SJSA1 (cell line): ENCODE measurements around the gene WDR20. TPM values are rescaled to one million over a fixed set of nuclear protein-coding genes. Genes with fewer than 3 reads are reported as not detected.

ENCODE experiments used
- DNase-seq, 2 experiments: peaks; one replicate each; pipeline ENCODE4 v3.0.0-alpha.2; 2015 to 2020; ENCODE audit warnings: low spot score in 2 of 2, low read depth in 1 of 2
- H3K27ac ChIP-seq: fragments of 250-450 bp; sonication (Bioruptor Pico); 2 replicates; pipeline ENCODE4 v1.5.1; 2020; ENCODE audit warnings: mild to moderate bottlenecking, moderate library complexity
- H3K27me3 ChIP-seq: fragments of 250-450 bp; sonication (Bioruptor Pico); replicated peaks from 2 replicates; pipeline ENCODE4 v1.5.1; 2020; ENCODE audit warnings: mild to moderate bottlenecking, moderate library complexity
- H3K36me3 ChIP-seq: fragments of 250-450 bp; sonication (Bioruptor Pico); 2 replicates; pipeline ENCODE4 v1.5.1; 2020; ENCODE audit warnings: mild to moderate bottlenecking
- H3K4me1 ChIP-seq: fragments of 250-450 bp; sonication (Bioruptor Pico); replicated peaks from 2 replicates; pipeline ENCODE4 v1.6.1; 2021; ENCODE audit warnings: mild to moderate bottlenecking
- H3K4me3 ChIP-seq: fragments of 250-450 bp; sonication (Bioruptor Pico); 2 replicates; pipeline ENCODE4 v1.5.1; 2020; ENCODE audit warnings: mild to moderate bottlenecking
- H3K9me3 ChIP-seq: fragments of 250-450 bp; sonication (Bioruptor Pico); replicated peaks from 2 replicates; pipeline ENCODE4 v1.5.1; 2020; ENCODE audit warnings: mild to moderate bottlenecking
- total RNA-seq: library from RNA; depleted of rRNA; stranded (reverse); fragments of >200 nt; shearing (Covaris generic); gene quantifications from 2 replicates; pipeline ENCODE4 v1.2.3, GENCODE V29; 2014

The WDR20 gene
- total RNA-seq, 1 experiment from 2014 or later: 14.6 TPM

GRCh38 chr14:102201353-102201738 is 61.6 kb downstream of the WDR20 start:
- Histone ChIP-seq H3K27me3 (no peaks in the 10 kb centered on the region), H3K4me3 (no peak overlapping the region), H3K27ac (no peak overlapping the region), H3K4me1 (no peaks in the 10 kb centered on the region), H3K36me3 (peaks cover 24% of the 10 kb centered on the region), H3K9me3 (no peaks in the 10 kb centered on the region)
- no peak for DNase-seq

- Histone ChIP-seq H3K4me1 (no peaks in the 10 kb centered on the region), H3K36me3 (peaks cover 25% of the 10 kb centered on the region), H3K9me3 (no peaks in the 10 kb centered on the region), H3K4me3 (no peak overlapping the region), H3K27ac (no peak overlapping the region), H3K27me3 (no peaks in the 10 kb centered on the region)
- DNase-seq: no peak
These were observed 62.1 kb downstream of the WDR20 start for GRCh38 chr14:102201776-102202175.

GRCh38 chr14:102202944-102203343 is 63.2 kb downstream of the WDR20 start:
- Histone ChIP-seq H3K9me3 (no peaks in the 10 kb centered on the region), H3K36me3 (peaks cover 23% of the 10 kb centered on the region), H3K27me3 (no peaks in the 10 kb centered on the region), H3K4me3 (no peak overlapping the region), H3K27ac (no peak overlapping the region), H3K4me1 (no peaks in the 10 kb centered on the region)
- no peak for DNase-seq

- no peak overlapping the region for H3K4me3 ChIP-seq
- no peaks in the 10 kb centered on the region for H3K9me3 ChIP-seq
- H3K4me1 ChIP-seq: no peaks in the 10 kb centered on the region
- DNase-seq: no peak
- H3K27me3 ChIP-seq: no peaks in the 10 kb centered on the region
- peaks cover 20% of the 10 kb centered on the region for H3K36me3 ChIP-seq
- no peak overlapping the region for H3K27ac ChIP-seq
These were observed 63.7 kb downstream of the WDR20 start for GRCh38 chr14:102203382-102203781.

GRCh38 chr14:102205560-102205959 is 65.9 kb downstream of the WDR20 start:
- no peak for DNase-seq
- H3K27ac ChIP-seq: no peak overlapping the region
- peaks cover 27% of the 10 kb centered on the region for H3K36me3 ChIP-seq
- no peak overlapping the region for H3K4me3 ChIP-seq
- H3K27me3 ChIP-seq: no peaks in the 10 kb centered on the region
- no peaks in the 10 kb centered on the region for H3K9me3 ChIP-seq
- no peaks in the 10 kb centered on the region for H3K4me1 ChIP-seq

- Histone ChIP-seq H3K27ac (no peak overlapping the region), H3K36me3 (peaks cover 27% of the 10 kb centered on the region), H3K27me3 (no peaks in the 10 kb centered on the region), H3K9me3 (no peaks in the 10 kb centered on the region), H3K4me3 (no peak overlapping the region), H3K4me1 (no peaks in the 10 kb centered on the region)
- no peak for DNase-seq
These were observed 67.2 kb downstream of the WDR20 start for GRCh38 chr14:102206918-102207317.

GRCh38 chr14:102207831-102208365 is 68.2 kb downstream of the WDR20 start:
- Histone ChIP-seq H3K9me3 (no peaks in the 10 kb centered on the region), H3K4me1 (no peaks in the 10 kb centered on the region), H3K4me3 (no peak overlapping the region), H3K36me3 (peaks cover 27% of the 10 kb centered on the region), H3K27me3 (no peaks in the 10 kb centered on the region), H3K27ac (no peak overlapping the region)
- no peak for DNase-seq

GRCh38 chr14:102208741-102209140 is 69.0 kb downstream of the WDR20 start:
- Histone ChIP-seq H3K4me1 (no peaks in the 10 kb centered on the region), H3K27me3 (no peaks in the 10 kb centered on the region), H3K9me3 (no peaks in the 10 kb centered on the region), H3K27ac (no peak overlapping the region), H3K4me3 (no peak overlapping the region), H3K36me3 (peaks cover 27% of the 10 kb centered on the region)
- no peak for DNase-seq

GRCh38 chr14:102209224-102209966 is 69.7 kb downstream of the WDR20 start:
- Histone ChIP-seq H3K27me3 (no peaks in the 10 kb centered on the region), H3K36me3 (peaks cover 23% of the 10 kb centered on the region), H3K27ac (no peak overlapping the region), H3K4me1 (no peaks in the 10 kb centered on the region), H3K4me3 (no peak overlapping the region), H3K9me3 (no peaks in the 10 kb centered on the region)
- no peak for DNase-seq

GRCh38 chr14:102210421-102211042 is 70.8 kb downstream of the WDR20 start:
- no peaks in the 10 kb centered on the region for H3K9me3 ChIP-seq
- H3K27ac ChIP-seq: no peak overlapping the region
- H3K27me3 ChIP-seq: no peaks in the 10 kb centered on the region
- H3K4me3 ChIP-seq: no peak overlapping the region
- H3K4me1 ChIP-seq: no peaks in the 10 kb centered on the region
- H3K36me3 ChIP-seq: peaks cover 23% of the 10 kb centered on the region
- DNase-seq: no peak

- Histone ChIP-seq H3K27ac (no peak overlapping the region), H3K4me3 (no peak overlapping the region), H3K36me3 (peaks cover 23% of the 10 kb centered on the region), H3K27me3 (no peaks in the 10 kb centered on the region), H3K4me1 (no peaks in the 10 kb centered on the region), H3K9me3 (no peaks in the 10 kb centered on the region)
- DNase-seq: no peak
These were observed 71.5 kb downstream of the WDR20 start for GRCh38 chr14:102211240-102211639.

GRCh38 chr14:102212356-102212755 is 72.7 kb downstream of the WDR20 start:
- Histone ChIP-seq H3K9me3 (no peaks in the 10 kb centered on the region), H3K27ac (no peak overlapping the region), H3K4me1 (no peaks in the 10 kb centered on the region), H3K36me3 (peaks cover 20% of the 10 kb centered on the region), H3K27me3 (no peaks in the 10 kb centered on the region), H3K4me3 (no peak overlapping the region)
- no peak for DNase-seq

GRCh38 chr14:102212845-102213244 is 73.1 kb downstream of the WDR20 start:
- H3K9me3 ChIP-seq: no peaks in the 10 kb centered on the region
- no peak for DNase-seq

GRCh38 chr14:102213470-102213869 is 73.8 kb downstream of the WDR20 start:
- peaks cover 20% of the 10 kb centered on the region for H3K36me3 ChIP-seq
- H3K4me1 ChIP-seq: no peaks in the 10 kb centered on the region
- no peaks in the 10 kb centered on the region for H3K9me3 ChIP-seq
- H3K27me3 ChIP-seq: no peaks in the 10 kb centered on the region
- H3K27ac ChIP-seq: no peak overlapping the region
- no peak overlapping the region for H3K4me3 ChIP-seq
- DNase-seq: no peak

More at GRCh38 chr14:102212845-102213244, 73.1 kb downstream of the WDR20 start:
- Histone ChIP-seq H3K36me3 (peaks cover 20% of the 10 kb centered on the region), H3K4me3 (no peak overlapping the region), H3K4me1 (no peaks in the 10 kb centered on the region), H3K27me3 (no peaks in the 10 kb centered on the region), H3K27ac (no peak overlapping the region)
